ENCODE measurements around the gene TRIM66. TPM values are rescaled to one million over a fixed set of nuclear protein-coding genes. Genes with fewer than 3 reads are reported as not detected.

The TRIM66 gene
- total and polyA plus RNA-seq, 2 of the 8 experiments (the other 6 are each of a cell fraction or from before 2014, with no cell fraction given): 3.1 to 3.5 TPM

- Histone ChIP-seq H4K8ac (ENCODE audit: extremely low read depth, insufficient read depth, low read length) (no peak overlapping the region; the same call in 1 of the 2 replicates), H2AFZ (ENCODE audit: low read length) (no peak overlapping the region), H3K9me3 (ENCODE audit: insufficient read depth in 2 of 2, low read depth in 1 of 2, low read length in 1 of 2) (no peaks in the 10 kb centered on the region), H4K20me1 (replicated peaks in 1 of 2; ENCODE audit: control insufficient read depth in 1 of 2, insufficient read depth in 2 of 2, low read length in 2 of 2) (no peaks in the 10 kb centered on the region), H3K18ac (ENCODE audit: extremely low read depth, low read length) (no peak overlapping the region), H2BK120ac (replicated peaks; ENCODE audit: low read depth, low read length) (no peak overlapping the region), H3K23ac (ENCODE audit: insufficient read length) (no peak overlapping the region), H3K14ac (ENCODE audit: insufficient read length) (no peak overlapping the region), H3K27me3 (replicated peaks in 1 of 4; ENCODE audit: control insufficient read depth in 3 of 4, extremely low read depth in 1 of 4, insufficient read depth in 3 of 4, low read length in 3 of 4) (no peaks in the 10 kb centered on the region), H2BK15ac (ENCODE audit: low read length) (no peak overlapping the region), H4K91ac (replicated peaks; ENCODE audit: insufficient read length, low read length) (no peak overlapping the region), H3K79me2 (ENCODE audit: control insufficient read depth in 1 of 2, insufficient read depth in 2 of 2, low read length in 2 of 2) (no peaks in the 10 kb centered on the region), H3K79me1 (ENCODE audit: low read depth, low read length) (peaks cover 2% of the 10 kb centered on the region; the same call in 1 of the 2 replicates), H2BK5ac (ENCODE audit: low read depth, low read length) (no peak overlapping the region), H3K4ac (replicated peaks; ENCODE audit: insufficient read length, low read depth, low read length) (no peak overlapping the region), H3K4me2 (ENCODE audit: insufficient read depth in 1 of 2, low read depth in 2 of 2, low read length in 2 of 2) (no peak overlapping the region), H2AK5ac (ENCODE audit: low read depth, low read length) (no peak overlapping the region), H2BK20ac (ENCODE audit: low read length) (no peak overlapping the region), H3K56ac (replicated peaks; ENCODE audit: insufficient read length, low read depth, low read length) (no peak overlapping the region), H2BK12ac (ENCODE audit: low read depth, low read length) (no peak overlapping the region), H3K4me1 (replicated peaks in 1 of 4; ENCODE audit: control insufficient read depth in 3 of 4, insufficient read depth in 4 of 4, low read length in 3 of 4) (peaks cover 0 to 7% (median 6%) of the 10 kb centered on the region in 4 experiments; a peak in 4 of 7 replicates), H3K27ac (ENCODE audit: low read depth, low read length) (no peak overlapping the region), H3K9ac (replicated peaks in 1 of 4; ENCODE audit: extremely low read depth in 1 of 4, low read depth in 3 of 4, low read length in 3 of 4) (no peak overlapping the region), H3K36me3 (ENCODE audit: control insufficient read depth in 2 of 4, insufficient read depth in 4 of 4, low read length in 3 of 4) (peaks cover 0 to 4% (median 2%) of the 10 kb centered on the region in 4 experiments; a peak in 5 of 8 replicates), H4K5ac (ENCODE audit: insufficient read length, low read depth, low read length) (no peak overlapping the region), H3K4me3 (ENCODE audit: extremely low read depth in 1 of 4, insufficient read depth in 2 of 4, low read depth in 3 of 4, low read length in 4 of 4) (no peak overlapping the region), H3K23me2 (ENCODE audit: low read depth, low read length) (no peaks in the 10 kb centered on the region)
- WGBS, 2 experiments (ENCODE audit: extremely low coverage in 1 of 2, insufficient coverage in 1 of 2, insufficient read length in 1 of 2, insufficient replicate concordance in 2 of 2, low coverage in 1 of 2, low lambda C conversion rate in 2 of 2, missing lambda C conversion rate in 1 of 2): 99% methylated on average over 12 of the region's 12 CpGs; no CpG with 5 or more reads in 1 of the 2 experiments
- no peak for FAIRE-seq
- no peak for DNase-seq (ENCODE audit: low read depth in 1 of 2, low spot score in 2 of 2)
- ChIA-PET POLR2A (ENCODE audit: partially characterized antibody) (interaction anchor here (1.2 to 3.7 kb wide), 4 partner anchors 9 to 30 kb away, joined by 3 to 21 read pairs (median 12); partner anchors contain the start of genes RPL27A and TRIM66), CTCF (ENCODE audit: partially characterized antibody) (interaction anchor here (0.6 to 1.7 kb wide), 11 partner anchors 10 to 194 kb away, joined by 3 to 5 read pairs (median 3); no protein-coding TSS in a partner anchor)
- TF ChIP-seq POU5F1 (IDR thresholded peaks at IDR 0.05; ENCODE audit: low read depth, low read length) (no peak), SAP30 (IDR thresholded peaks at IDR 0.05; ENCODE audit: insufficient read depth, insufficient replicate concordance, low read length) (no peak), EZH2 (IDR thresholded peaks at IDR 0.05; ENCODE audit: low read depth, low read length, severe bottlenecking) (no peak), EGR1 (IDR thresholded peaks at IDR 0.05; ENCODE audit: borderline replicate concordance, low read depth, low read length) (no peak), ATF2 (IDR thresholded peaks at IDR 0.05; ENCODE audit: low read length) (no peak), SUZ12 (IDR thresholded peaks at IDR 0.05; ENCODE audit: low read length) (no peak), CHD2 (IDR thresholded peaks at IDR 0.05; ENCODE audit: low read length) (no peak), GTF2F1 (IDR thresholded peaks at IDR 0.05; ENCODE audit: borderline replicate concordance, low read depth, low read length) (no peak), SIRT6 (IDR thresholded peaks at IDR 0.05; ENCODE audit: low read length) (no peak), NRF1 (IDR thresholded peaks at IDR 0.05; ENCODE audit: low read depth, low read length) (no peak), SIX5 (IDR thresholded peaks at IDR 0.05; ENCODE audit: low read depth, low read length) (no peak)
- TF ChIP-seq, protein P1, sequence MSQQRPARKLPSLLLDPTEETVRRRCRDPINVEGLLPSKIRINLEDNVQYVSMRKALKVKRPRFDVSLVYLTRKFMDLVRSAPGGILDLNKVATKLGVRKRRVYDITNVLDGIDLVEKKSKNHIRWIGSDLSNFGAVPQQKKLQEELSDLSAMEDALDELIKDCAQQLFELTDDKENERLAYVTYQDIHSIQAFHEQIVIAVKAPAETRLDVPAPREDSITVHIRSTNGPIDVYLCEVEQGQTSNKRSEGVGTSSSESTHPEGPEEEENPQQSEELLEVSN (IDR thresholded peaks at IDR 0.05): no peak
Measured at GRCh38 chr11:8712506-8712905, 30.0 kb upstream of the TRIM66 start.
